NCI-H82 treated with DMSO at 0.1 percent for 48 hours (cell line): ENCODE results near the gene TTYH3.
"Not testable (repeated sequence)": the region's sequence is repeated elsewhere in the genome, so short reads cannot be mapped to it uniquely, and the experiment has no call there.

ENCODE experiments used
- DNase-seq: peaks from one replicate; lab custom pipeline; 2025; ENCODE audit not compliant: unreplicated experiment; lab: John Stamatoyannopoulos, UW

TTYH3 gene

GRCh38 chr7:2681929-2682799 lies 50.4 kb downstream of the TTYH3 start:
- no peak for DNase-seq

- DNase-seq, result no peak
These were observed 52.7 kb downstream of the TTYH3 start for GRCh38 chr7:2684501-2684900.

DNA sequence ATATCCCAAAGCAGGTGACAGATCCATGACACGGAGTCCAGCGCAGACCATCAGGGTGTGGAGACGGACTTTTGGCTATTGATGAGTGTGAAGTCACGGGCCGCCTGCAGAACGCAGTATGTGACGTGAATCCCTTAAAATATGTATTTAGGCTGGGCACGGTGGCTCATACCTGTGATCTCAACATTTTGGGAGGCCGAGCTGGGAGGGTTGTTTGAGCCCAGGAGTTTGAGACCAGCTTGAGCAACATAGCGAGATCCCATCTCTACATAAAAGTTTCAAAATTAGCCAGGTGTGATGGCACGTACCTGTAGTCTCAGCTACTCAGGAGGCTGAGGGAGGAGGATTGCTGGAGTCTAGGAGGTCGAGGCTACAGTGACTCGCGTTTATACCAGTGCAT lies 54.3 kb downstream of the TTYH3 start:
- DNase-seq, result no peak

GRCh38 chr7:2687338-2687869 lies 55.6 kb downstream of the TTYH3 start:
- no peak for DNase-seq

DNA sequence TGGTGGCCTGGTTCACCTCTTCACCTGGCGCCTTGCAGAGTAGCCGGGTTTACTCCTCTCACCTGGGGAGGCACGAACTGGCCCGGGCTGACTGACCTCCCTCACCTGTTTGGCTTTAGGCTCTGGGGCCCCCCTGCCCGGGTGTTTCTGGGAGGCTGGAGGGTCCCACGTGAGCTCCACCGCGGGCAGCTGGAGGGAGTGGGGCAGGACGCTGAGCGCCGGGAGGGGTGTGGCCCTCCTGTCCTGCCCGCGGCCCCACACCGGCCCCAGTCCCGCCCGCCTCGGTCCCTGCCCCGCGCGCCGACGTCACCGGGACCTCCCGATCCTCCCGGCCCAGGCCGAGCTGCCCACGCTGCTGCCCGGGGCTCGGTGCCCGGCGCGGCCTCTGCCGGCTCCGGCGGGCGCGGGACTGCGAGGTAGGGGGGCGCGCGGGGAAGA lies 56.1 kb downstream of the TTYH3 start, which contains the start of gene AMZ1:
Gene AMZ1 (plus strand): TSS at position 322 of the 438 bp plus-strand sequence. CDS start 12,250 bp downstream, outside the sequence.
- DNase-seq, result no peak

DNA sequence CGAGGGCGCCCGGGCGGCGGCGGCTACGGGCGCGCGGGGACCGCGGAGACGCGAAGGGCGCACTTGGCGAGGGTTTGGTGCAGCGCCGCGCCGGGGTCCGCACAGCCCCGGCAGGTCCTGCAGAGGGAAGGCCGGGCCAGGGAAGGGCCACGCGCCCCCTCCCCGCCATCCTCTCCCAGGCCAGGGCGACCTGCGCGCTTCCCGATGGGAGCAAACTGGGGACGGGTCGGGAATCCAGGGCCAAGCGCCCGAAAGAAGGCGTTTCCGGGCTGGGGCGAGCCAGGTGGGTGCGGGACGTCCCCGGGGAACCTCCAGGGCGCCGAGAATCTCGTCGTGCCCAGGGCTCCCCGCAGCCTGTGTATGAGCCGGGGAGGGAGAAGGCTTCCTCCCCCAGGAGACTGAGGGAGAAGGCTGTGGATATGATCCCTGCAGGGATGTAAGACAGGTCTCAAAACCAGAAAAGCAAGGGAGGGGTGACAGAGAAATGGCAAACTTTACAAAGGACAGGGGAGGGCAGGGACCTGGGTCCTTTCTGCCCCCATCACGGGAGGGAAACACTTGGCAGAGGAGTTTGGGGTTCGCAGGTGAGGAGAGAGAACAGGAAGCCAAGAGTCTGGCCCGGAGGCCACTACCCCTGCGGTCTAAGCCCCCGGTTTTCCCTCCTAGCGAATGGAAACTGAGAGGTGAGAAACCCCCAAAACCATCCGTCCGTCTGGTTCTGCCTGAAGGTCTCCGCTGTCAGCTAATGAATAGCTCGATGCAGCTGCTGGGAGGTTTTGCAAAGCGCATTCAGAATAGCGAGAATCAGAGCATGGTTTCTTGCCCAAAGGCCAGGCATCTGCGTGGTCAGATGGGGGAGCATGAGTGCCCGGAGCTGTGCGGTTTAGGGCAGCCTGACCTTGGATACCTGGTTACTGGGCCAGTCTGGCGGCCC lies 56.9 kb downstream of the TTYH3 start:
- no peak for DNase-seq

DNA sequence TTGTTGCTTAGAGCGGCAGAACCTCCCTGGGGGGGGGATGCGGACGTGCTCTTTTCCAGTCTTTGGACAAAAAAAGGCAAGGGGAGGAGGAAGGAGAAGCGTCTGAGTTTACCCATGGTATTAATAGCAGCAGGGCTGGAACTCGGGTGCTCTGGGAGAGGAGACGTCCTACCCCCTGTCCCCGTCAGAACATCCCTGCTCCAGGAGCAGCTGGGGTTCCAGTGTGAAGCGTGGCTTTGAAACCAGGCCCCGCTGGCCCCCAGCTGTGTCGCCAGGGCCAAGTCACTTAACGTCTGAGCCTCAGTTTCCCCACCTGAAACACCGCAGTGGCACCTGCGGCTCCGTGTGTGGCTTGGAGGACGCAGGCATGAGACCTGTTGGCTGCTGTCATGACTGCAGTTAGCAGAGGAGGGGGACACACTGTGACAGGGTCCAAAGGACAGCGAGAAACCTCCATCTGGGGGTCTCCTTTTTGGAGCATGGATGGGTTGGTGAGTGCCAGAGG lies 57.6 kb downstream of the TTYH3 start:
- no peak for DNase-seq

DNA sequence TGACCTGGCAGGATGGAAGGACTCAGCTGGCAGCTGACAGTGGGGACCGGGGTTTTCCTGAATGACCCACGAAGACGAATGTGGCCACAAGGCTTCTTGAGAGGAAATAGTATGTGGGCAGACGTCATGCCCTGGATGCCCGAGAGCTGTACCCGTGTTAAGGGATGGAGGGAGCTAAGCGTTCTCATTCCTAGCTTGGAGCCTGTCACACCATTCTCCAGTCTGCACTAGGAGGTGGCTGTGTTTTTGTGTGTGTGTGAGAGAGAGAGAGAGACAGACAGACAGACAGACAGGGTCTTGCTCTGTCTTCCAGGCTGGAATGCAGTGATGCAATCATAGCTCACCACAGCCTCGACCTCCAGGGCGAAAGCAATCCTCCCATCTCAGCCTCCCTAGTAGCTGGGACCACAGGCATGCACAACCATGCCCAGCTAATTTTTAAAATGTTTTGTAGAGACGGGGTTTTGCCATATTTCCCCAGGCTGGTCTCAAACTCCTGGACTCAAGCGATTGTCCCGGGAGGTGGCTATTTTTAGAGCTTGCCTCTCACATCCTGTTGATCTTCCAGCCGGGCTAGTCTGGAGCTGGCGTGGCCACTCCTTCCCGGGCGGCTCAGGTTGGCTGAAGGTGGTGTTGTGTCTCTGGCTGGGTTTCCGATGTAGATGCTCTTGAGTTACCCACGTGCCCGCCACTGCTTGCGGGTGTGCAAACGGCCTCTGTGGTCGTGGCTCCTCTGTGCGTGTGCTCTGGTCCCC lies 58.3 kb downstream of the TTYH3 start:
- no peak for DNase-seq

DNA sequence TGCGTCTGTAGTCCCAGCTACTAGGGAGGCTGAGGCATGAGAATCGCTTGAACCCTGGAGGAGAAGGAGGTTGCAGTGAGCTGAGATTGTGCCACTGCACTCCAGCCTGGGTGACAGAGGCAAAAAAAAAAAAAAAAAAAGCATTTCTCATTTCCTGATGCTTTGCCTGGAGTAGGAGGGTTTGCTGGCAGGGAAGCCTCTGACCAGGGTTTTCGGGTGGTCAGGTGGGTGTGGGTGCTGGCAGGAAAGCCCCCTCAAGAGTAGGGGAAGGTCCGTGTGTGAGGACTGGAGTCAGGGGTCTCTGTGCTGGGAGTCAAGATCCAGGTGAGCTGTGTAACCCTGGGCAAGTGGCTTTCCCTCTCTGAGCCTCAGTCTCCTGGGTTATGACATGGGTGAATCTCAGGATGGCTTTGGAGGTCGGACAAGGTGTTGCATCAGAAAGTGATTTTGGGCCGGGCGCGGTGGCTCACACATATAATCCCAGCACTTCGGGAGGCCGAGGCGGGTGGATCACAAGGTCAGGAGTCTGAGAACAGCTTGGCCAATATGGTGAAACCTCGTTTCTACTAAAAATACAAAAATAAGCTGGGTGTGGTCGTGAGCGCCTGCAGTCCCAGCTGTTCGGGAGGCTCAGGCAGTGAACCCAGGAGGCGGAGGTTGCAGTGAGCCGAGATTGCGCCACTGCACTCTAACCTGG lies 59.4 kb downstream of the TTYH3 start:
- no peak for DNase-seq

- DNase-seq, result not testable (repeated sequence)
These were observed 60.2 kb downstream of the TTYH3 start for GRCh38 chr7:2691932-2692439.

- DNase-seq, result no peak
These were observed 60.8 kb downstream of the TTYH3 start for GRCh38 chr7:2692543-2692942.

GRCh38 chr7:2693420-2694121 lies 61.8 kb downstream of the TTYH3 start:
- not testable (repeated sequence) for DNase-seq

- DNase-seq, result not testable (repeated sequence)
These were observed 62.3 kb downstream of the TTYH3 start for GRCh38 chr7:2694122-2694436.

GRCh38 chr7:2698581-2699288 lies 66.9 kb downstream of the TTYH3 start:
- no peak for DNase-seq

GRCh38 chr7:2699289-2699620 lies 67.5 kb downstream of the TTYH3 start:
- no peak for DNase-seq

- DNase-seq, result no peak
These were observed 68.5 kb downstream of the TTYH3 start for GRCh38 chr7:2700141-2700850.

- no peak for DNase-seq
These were observed 69.6 kb downstream of the TTYH3 start for GRCh38 chr7:2701424-2701823.
